ES-I3 (cell line): ENCODE measurements around the gene OR1L6.

Experiments used
- H3K36me3 ChIP-seq: 2 replicates; pipeline ENCODE4 v1.6.1; 2013; ENCODE audit warnings: mild to moderate bottlenecking, low read length, control low read depth, moderate library complexity; ENCODE audit not compliant: insufficient read depth
- H3K4me1 ChIP-seq: 2 replicates; pipeline ENCODE4 v1.6.1; 2013; ENCODE audit warnings: mild to moderate bottlenecking, control low read depth, low read length; ENCODE audit not compliant: insufficient read depth
- H3K9ac ChIP-seq: 2 replicates; pipeline ENCODE4 v1.6.1; 2013; ENCODE audit warnings: low read depth, mild to moderate bottlenecking, low read length, moderate library complexity
- H3K9me3 ChIP-seq: 2 replicates; pipeline ENCODE4 v1.6.1; 2013; ENCODE audit warnings: mild to moderate bottlenecking, low read length, moderate library complexity; ENCODE audit not compliant: control insufficient read depth, insufficient read depth

Gene OR1L6, protein sequence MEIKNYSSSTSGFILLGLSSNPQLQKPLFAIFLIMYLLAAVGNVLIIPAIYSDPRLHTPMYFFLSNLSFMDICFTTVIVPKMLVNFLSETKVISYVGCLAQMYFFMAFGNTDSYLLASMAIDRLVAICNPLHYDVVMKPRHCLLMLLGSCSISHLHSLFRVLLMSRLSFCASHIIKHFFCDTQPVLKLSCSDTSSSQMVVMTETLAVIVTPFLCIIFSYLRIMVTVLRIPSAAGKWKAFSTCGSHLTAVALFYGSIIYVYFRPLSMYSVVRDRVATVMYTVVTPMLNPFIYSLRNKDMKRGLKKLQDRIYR

DNA sequence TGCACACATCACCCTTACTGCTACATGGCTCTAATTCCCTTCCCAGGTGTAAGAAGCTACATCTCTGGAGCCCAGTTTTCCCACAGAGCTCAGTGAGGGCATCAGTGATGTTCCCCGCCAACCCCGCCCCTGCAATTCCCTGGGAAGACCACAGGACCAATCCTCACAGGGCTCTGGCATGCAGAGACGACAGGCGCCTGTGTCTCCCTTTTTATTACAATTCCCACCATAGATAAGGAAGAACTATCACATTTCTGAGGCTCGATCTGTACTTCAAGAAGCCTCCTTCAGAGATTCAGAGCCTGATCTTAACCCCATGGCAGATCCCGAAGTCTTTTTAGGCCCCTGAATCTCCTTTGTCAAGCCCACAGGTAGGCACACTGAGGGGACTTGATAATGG, at the start of gene OR1L6:
Gene OR1L6, plus strand, starts transcription at position 301 of the 400 bp plus-strand sequence. CDS start 7,545 bp downstream, outside the sequence.
- H3K9me3 ChIP-seq: no peaks in the 10 kb centered on the region
- H3K36me3 ChIP-seq: no peaks in the 10 kb centered on the region
- H3K4me1 ChIP-seq: no peaks in the 10 kb centered on the region
- no peak within 1 kb of the TSS for H3K9ac ChIP-seq

DNA sequence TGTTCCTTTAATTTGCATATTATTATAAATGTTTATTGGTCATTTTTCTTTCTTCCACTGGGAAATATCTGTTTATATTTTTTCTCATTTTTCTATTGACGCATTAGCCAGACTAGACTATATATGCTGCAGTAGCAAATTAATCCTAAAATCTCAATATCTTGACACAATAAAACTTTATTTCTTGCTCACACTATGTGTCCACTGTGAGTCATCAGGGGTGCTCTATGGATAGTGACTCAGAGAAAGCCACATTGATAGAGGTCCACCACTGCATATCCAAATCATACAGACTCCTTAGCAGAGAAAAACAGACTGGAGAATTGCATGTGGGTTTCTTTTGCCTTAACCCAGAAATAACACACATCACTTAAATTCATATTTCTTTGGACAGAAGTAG, 46.4 kb upstream of the OR1L6 start:
- Histone ChIP-seq H3K4me1 (no peaks in the 10 kb centered on the region), H3K36me3 (no peaks in the 10 kb centered on the region), H3K9me3 (no peaks in the 10 kb centered on the region), H3K9ac (no peak overlapping the region)

DNA sequence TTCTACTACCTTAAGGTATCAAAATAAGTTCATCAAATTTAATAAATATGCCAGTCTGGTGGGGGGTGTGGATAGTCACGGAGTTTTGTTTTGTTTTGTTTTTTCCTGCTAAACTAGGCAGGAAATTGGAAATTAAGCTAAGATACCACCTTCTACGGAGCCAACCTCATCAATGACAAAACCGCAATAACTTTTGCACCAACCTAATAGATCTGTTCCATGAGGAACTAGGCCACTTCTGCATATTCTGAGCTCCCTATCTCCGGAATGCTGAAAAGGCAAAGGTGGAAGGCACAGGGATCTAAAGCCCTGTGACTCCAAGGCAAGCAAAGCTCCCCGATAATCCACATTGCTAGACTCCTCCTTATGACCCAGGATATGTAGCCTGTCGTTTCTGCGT, 24.1 kb upstream of the OR1L6 start:
- Histone ChIP-seq H3K9ac (no peak overlapping the region), H3K9me3 (no peaks in the 10 kb centered on the region), H3K36me3 (no peaks in the 10 kb centered on the region), H3K4me1 (no peaks in the 10 kb centered on the region)

DNA sequence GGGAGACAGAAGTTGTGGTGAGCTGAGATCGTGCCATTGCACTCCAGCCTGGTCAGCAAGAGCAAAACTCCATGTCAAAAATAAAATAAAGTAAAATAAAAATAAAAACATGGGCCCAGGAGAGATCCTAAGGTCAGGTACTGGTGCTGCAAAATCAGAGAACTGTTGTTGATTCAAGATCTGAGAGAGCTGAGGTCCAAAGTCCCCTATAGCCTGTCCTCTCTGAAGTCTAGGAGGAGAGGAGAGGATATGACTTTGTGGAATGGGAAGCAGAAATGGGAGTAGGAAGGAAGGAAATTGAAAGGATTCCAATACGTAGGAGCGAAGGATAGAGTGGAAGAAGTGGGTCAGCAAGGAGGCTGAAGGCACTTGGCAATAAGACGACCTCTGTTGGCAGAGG, 22.9 kb upstream of the OR1L6 start:
- Histone ChIP-seq H3K9ac (no peak overlapping the region), H3K9me3 (no peaks in the 10 kb centered on the region), H3K4me1 (no peaks in the 10 kb centered on the region), H3K36me3 (no peaks in the 10 kb centered on the region)

DNA sequence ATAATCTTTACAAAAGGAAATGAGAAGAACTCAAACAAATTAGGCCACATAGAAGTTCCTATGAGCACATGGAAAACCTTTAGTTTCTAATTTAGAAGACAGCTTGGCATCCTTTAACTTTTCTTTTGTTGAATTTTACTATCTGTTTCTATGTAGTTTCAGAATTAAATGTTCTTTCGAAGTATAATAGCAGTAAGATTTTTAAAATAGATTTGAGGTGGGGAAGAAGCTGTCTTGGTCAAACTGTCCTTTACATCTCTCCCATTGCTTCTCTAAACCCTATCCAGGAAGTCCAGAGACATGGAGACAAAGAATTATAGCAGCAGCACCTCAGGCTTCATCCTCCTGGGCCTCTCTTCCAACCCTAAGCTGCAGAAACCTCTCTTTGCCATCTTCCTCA, 18.4 kb upstream of the OR1L6 start, which contains the start of gene OR1L4:
Gene OR1L4, plus strand, starts transcription at position 301 of the 400 bp plus-strand sequence. Its CDS starts 0 bp downstream, at position 301.
- H3K9ac ChIP-seq: no peak within 1 kb of the TSS
- no peaks in the 10 kb centered on the region for H3K4me1 ChIP-seq
- H3K36me3 ChIP-seq: no peaks in the 10 kb centered on the region
- H3K9me3 ChIP-seq: no peaks in the 10 kb centered on the region; the same call in 1 of the 2 replicates

DNA sequence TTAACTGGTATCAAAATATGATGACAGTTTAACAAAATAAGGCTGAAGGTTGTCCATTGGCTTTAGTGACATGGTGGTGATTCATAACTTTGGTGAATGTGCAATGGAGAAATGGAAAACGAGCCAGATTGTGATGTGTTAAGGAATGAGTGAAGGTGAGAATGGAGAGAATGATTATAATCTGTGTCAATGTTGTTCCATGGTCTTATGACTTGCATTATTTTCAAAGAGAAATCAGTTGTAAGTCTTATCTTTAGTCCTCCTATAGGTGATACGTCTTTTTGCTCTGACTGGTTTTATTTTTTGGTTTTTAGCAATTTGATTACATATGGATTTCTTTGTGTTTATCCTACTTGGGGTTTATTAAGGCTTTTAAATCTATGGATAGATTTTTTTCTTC, 12.7 kb downstream of the OR1L6 start:
- peaks cover 3% of the 10 kb centered on the region; the same call in 1 of the 2 replicates for H3K9me3 ChIP-seq
- no peaks in the 10 kb centered on the region for H3K4me1 ChIP-seq
- no peaks in the 10 kb centered on the region for H3K36me3 ChIP-seq
- H3K9ac ChIP-seq: no peak overlapping the region

DNA sequence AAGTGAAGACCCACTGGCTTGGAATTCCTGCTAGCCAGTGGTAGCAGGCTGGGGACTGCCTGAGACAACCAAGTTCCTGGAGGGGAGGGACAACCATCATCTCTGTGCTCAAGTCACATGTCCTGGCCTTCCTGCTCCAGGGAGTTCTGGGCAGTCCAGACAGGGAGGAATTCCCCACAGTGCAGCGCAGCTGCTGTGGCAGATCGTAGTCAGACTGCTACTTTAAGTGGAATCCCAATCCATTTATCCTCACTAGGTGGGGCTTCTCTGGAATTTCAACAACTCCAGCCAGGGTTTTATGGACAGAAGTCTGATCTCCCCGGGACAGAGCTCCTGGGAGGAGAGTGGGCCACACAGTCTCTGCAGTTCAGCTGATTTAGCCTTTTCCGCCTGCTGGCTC, 25.7 kb downstream of the OR1L6 start:
- no peaks in the 10 kb centered on the region for H3K9me3 ChIP-seq
- H3K9ac ChIP-seq: no peak overlapping the region
- H3K36me3 ChIP-seq: no peaks in the 10 kb centered on the region
- H3K4me1 ChIP-seq: no peaks in the 10 kb centered on the region

DNA sequence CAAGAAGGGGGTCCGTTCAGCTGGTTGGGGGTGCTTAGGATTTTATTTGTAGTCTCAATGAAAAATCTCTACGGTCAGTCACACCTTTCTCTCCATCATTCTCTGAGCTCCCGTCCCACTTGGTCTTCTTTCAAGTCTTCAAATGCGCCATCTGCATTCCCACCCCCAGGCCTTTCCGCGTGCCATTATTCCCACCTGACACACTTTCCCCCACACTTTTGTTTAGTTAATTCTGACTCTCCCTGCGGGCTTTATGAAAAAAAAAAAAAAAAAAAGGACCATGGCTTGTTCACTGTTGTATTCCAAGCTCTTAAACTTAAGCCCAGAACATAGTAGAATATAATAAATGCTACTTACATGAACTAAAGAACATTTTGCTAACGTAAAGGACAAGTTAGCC, 34.9 kb downstream of the OR1L6 start:
- Histone ChIP-seq H3K4me1 (peaks cover 7% of the 10 kb centered on the region; the same call in 1 of the 2 replicates), H3K36me3 (no peaks in the 10 kb centered on the region), H3K9ac (no peak overlapping the region), H3K9me3 (no peaks in the 10 kb centered on the region; the same call in 1 of the 2 replicates)

DNA sequence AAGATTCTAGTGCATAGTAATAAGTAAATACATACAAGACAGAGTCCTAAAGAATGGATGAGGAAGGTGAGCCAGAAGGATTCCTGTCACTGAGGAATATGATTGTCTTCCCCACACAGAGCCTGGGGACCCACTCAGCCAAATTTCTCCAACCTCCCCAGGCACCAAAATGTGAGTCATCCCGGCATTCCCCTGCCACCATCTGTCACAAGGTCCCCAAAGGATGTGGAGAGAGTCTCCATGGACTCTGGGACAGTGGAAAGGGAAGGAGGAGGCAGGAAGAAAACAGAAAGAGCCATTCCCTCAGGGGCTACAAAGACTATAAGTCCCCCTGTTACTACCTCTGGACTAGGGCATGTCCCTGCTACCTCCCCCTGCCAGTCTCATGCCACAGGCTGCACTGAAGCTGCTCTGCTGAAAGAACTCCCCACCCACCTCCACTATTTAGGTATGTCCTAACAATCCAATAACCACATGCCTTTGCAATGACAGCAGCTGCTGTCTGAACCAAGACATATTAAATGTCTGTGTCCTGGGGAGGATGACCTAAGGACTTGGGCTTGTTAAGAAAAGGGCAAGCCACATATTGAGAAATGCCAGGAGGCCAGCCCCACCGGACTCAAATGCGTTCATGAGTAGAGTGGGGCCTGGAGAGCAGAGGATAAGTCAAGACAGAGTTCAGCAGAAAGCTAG, 36.0 kb downstream of the OR1L6 start:
- Histone ChIP-seq H3K4me1 (peaks cover 7% of the 10 kb centered on the region; the same call in 1 of the 2 replicates), H3K9me3 (no peaks in the 10 kb centered on the region; the same call in 1 of the 2 replicates), H3K36me3 (no peaks in the 10 kb centered on the region), H3K9ac (no peak overlapping the region)

DNA sequence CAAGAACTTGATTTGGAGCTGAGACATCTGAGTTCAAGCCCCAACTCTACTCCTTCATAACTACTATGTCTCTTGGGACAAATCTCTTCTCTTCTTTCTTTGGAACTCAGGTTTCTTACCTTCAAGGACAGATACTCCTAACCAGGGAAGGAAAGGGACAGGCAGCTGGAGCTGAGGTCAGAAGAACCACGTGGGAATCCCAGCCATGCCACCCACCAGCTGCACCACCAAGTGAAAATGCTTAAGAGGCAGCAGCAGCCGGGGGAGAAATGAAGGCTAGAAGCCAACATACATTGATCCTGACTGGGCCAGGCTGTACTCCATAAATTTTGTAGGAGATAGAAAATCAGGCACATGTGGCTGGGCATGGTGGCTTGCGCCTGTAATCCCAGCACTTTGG, 37.1 kb downstream of the OR1L6 start:
- Histone ChIP-seq H3K9ac (no peak overlapping the region), H3K4me1 (peaks cover 7% of the 10 kb centered on the region; the same call in 1 of the 2 replicates), H3K9me3 (no peaks in the 10 kb centered on the region; the same call in 1 of the 2 replicates), H3K36me3 (no peaks in the 10 kb centered on the region)

DNA sequence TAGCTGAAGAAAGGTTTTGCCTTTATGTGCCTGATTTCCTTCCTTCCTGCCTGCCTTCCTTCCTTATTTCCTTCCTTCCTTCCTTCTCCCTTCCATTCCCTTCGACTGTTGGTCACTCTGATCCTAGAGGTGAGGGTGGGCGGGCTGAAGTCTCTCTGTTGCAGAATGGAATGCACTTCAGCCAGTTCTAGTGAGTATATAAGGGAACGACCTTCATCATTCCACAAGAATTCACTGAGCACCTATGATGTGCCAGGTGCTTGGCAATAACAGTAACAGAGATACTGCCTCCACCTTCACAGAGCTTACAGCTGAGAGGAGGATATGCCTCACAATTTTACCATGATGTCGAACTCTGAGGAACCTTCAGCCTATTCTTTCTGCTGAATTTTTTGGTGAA, 37.9 kb downstream of the OR1L6 start:
- no peaks in the 10 kb centered on the region for H3K36me3 ChIP-seq

DNA sequence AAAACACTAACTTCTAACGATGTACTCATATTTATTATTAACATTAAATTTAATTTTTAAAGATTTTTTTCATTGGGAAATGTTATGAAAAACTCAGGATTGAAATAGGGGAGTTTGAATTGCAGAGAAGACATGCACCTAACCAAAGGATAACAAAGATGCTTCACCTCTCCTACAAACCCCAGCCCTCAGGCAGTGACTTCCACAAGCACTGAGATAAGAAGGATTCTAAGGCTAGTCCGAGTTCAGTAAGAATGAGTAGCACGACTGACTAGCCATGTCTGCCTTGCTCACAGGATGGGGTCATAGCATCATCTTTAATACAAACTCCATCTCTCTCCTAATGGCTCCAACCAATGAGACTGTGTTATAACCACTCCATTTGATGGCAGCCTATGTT, 39.6 kb downstream of the OR1L6 start:
- no peak overlapping the region for H3K9ac ChIP-seq
- no peaks in the 10 kb centered on the region for H3K9me3 ChIP-seq
- peaks cover 7% of the 10 kb centered on the region; the same call in 1 of the 2 replicates for H3K4me1 ChIP-seq
- no peaks in the 10 kb centered on the region for H3K36me3 ChIP-seq

More for the DNA sequence above, 37.9 kb downstream of the OR1L6 start:
- Histone ChIP-seq H3K4me1 (peaks cover 7% of the 10 kb centered on the region; the same call in 1 of the 2 replicates), H3K9me3 (no peaks in the 10 kb centered on the region), H3K9ac (no peak overlapping the region)

DNA sequence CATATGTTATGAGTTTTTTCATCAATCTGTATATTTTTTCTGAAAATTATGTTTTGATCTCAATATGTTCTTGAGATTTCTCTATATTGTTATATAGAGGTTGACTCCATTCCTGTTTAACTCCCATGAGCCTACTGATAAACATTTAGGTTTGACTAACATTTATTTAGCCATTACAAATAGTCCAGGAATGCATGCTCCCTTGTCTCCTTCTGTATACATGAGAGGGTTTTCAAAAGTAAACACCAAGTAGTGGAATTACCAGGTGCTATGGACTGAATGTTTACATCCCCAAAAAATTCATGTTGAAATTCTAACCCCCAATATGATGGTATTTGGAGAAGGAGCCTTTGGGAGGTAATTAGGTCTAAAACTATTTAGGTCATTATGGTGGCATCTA, 43.2 kb downstream of the OR1L6 start:
- no peak overlapping the region for H3K9ac ChIP-seq
- no peaks in the 10 kb centered on the region for H3K36me3 ChIP-seq
- H3K9me3 ChIP-seq: no peaks in the 10 kb centered on the region
- no peaks in the 10 kb centered on the region for H3K4me1 ChIP-seq

DNA sequence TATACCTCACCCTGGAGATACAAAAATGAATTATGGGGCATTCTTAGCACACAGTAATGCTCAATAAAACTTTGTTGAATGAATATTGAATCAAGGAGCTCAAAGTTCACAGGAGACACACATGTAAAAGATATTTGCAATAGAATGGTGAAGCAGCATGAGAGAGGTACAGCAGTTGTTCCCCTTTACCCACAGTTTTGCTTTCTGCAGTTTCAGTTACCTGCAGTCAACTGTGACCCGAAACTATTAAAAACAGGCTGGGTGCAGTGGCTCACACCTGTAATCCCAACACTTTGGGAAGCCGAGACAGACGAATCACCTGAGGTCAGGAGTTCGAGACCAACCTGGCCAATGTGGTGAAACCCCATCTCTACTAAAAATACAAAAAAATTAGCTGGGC, 44.2 kb downstream of the OR1L6 start:
- Histone ChIP-seq H3K9me3 (no peaks in the 10 kb centered on the region), H3K4me1 (no peaks in the 10 kb centered on the region), H3K9ac (no peak overlapping the region), H3K36me3 (no peaks in the 10 kb centered on the region)

DNA sequence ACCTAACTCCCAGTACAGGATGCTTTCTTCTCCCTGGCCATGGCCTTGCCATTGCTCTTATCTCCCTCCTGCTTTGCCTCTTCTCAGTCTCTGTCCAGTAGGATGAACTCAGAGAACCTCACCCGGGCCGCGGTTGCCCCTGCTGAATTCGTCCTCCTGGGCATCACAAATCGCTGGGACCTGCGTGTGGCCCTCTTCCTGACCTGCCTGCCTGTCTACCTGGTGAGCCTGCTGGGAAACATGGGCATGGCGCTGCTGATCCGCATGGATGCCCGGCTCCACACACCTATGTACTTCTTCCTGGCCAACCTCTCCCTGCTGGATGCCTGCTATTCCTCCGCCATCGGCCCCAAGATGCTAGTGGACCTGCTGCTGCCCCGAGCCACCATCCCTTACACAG, 46.7 kb downstream of the OR1L6 start, which contains the start of gene OR5C1:
Gene OR5C1, plus strand, starts transcription at position 103 of the 400 bp plus-strand sequence. Its CDS starts 0 bp downstream, at position 103.
- Histone ChIP-seq H3K4me1 (no peaks in the 10 kb centered on the region), H3K9ac (no peak within 1 kb of the TSS), H3K9me3 (no peaks in the 10 kb centered on the region), H3K36me3 (no peaks in the 10 kb centered on the region)
